ENCODE data around the gene CCDC198. TPM values are rescaled to one million over a fixed set of nuclear protein-coding genes. Genes with fewer than 3 reads are reported as not detected.

The CCDC198 gene
- total RNA-seq, 2 donors from 2014 or later, result not detected

DNA sequence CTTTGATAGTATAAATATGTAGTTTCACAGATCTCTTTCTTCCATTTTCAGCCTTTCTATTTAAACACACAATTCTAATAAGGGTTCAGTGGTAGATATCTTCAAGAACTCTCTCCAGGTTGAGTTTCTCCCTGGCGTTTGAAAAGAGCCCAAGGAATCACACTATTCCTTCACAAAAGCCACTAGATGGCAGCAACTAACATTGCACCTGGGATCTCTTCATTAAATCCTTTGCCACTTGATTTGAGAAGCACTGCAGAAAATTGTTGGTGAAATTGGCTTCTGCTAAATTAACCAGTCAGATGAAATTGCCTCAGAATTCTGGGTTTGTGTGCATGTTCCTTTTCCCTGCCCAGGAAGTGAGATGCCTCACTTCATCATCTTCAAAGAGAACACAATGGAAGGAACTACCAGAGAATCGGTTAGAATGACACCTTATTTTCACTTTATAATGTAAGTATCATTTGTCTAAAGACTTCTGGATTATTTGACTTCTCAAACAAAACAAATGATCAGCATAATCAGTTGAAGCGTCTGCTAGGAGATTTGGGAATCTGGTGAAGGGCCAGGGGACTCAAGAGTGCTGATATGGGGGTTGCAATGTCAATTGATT is 6.8 kb downstream of the CCDC198 start:
- no peak for DNase-seq (ENCODE audit: low spot score)

DNA sequence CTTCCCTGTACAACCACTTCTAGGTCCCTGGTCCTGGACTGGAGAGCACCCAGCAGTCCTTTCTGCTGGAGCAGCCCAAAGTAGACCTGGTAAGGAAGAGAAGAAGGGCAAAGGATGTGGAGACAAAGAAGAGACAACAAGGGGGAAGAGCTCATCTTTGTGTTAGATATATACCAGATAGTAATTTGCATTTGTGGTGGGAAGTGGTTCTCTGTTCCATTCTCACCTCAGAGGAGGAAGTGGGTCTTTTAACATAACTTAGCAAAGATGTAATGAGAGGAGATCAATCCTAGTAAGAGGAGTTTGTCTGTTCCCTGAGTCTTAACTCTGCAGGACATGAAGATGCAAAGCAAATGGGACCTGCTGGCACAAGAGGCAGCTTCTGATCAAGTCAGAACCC is 8.0 kb downstream of the CCDC198 start:
- TF ChIP-seq, protein P1, sequence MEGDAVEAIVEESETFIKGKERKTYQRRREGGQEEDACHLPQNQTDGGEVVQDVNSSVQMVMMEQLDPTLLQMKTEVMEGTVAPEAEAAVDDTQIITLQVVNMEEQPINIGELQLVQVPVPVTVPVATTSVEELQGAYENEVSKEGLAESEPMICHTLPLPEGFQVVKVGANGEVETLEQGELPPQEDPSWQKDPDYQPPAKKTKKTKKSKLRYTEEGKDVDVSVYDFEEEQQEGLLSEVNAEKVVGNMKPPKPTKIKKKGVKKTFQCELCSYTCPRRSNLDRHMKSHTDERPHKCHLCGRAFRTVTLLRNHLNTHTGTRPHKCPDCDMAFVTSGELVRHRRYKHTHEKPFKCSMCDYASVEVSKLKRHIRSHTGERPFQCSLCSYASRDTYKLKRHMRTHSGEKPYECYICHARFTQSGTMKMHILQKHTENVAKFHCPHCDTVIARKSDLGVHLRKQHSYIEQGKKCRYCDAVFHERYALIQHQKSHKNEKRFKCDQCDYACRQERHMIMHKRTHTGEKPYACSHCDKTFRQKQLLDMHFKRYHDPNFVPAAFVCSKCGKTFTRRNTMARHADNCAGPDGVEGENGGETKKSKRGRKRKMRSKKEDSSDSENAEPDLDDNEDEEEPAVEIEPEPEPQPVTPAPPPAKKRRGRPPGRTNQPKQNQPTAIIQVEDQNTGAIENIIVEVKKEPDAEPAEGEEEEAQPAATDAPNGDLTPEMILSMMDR (IDR thresholded peaks at IDR 0.05), result no peak
- H3K27me3 ChIP-seq (replicated peaks; ENCODE audit: insufficient read depth), result no peaks in the 10 kb centered on the region
- H3K4me3 ChIP-seq, result no peak overlapping the region
- ATAC-seq (ENCODE audit: insufficient number of reproducible peaks, low FRiP score, low read depth) (no peak), DNase-seq (ENCODE audit: low spot score) (no peak)
- H3K27ac ChIP-seq, result no peak overlapping the region
- no peaks in the 10 kb centered on the region for H3K36me3 ChIP-seq
- no peaks in the 10 kb centered on the region for H3K4me1 ChIP-seq (ENCODE audit: control insufficient read depth in 1 of 2, low read depth in 2 of 2)
- no peaks in the 10 kb centered on the region for H3K9me3 ChIP-seq

More for the DNA sequence above, 6.8 kb downstream of the CCDC198 start:
- Histone ChIP-seq H3K9me3 (no peaks in the 10 kb centered on the region), H3K36me3 (no peaks in the 10 kb centered on the region), H3K27me3 (replicated peaks; ENCODE audit: insufficient read depth) (no peaks in the 10 kb centered on the region), H3K4me3 (no peak overlapping the region), H3K27ac (no peak overlapping the region), H3K4me1 (ENCODE audit: control insufficient read depth in 1 of 2, low read depth in 2 of 2) (no peaks in the 10 kb centered on the region)
- TF ChIP-seq, protein P1 (IDR thresholded peaks at IDR 0.05), result peak; percentile 43
- no peak for ATAC-seq (ENCODE audit: insufficient number of reproducible peaks, low FRiP score, low read depth)

DNA sequence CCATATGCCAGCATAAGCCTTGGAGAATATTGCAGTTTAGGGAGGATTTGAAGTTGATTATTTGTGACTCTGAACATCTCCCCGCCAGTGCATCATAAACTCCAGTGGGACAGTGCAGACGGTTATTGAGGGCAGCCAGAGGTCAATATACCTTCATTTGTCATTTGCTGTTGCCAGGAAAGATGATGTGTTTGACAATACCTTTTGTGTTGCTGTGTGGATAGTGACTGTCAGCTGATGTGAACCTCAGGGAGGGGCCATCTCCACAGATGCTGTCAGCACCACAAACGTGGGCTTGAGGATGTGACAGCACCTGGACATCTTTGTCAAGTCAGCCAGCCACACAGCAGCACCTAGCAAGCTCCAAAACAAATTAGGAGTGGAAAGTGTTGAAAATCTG is 11.5 kb downstream of the CCDC198 start:
- H3K4me1 ChIP-seq (ENCODE audit: control insufficient read depth in 1 of 2, low read depth in 2 of 2), result no peaks in the 10 kb centered on the region
- DNase-seq (ENCODE audit: low spot score), result no peak

DNA sequence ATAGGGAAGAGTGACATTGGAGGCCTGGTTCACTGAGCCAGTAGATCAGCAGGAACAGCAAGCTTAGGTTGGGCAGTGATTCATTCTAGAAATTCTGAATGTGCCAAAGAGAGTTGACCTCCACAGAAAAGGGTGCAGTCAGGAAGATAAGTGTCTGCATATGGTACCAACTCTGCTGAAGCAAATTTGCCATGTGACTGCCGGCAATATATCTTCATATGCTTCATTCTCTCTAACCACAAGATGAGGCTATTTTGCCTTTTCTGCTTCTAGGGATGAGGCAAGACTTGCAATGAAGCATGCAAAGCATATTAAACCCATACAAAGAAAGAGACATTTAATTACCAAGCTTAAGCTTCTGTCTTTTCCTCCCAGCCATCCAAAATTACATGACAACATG is 13.6 kb downstream of the CCDC198 start:
- Histone ChIP-seq H3K27me3 (replicated peaks; ENCODE audit: insufficient read depth) (no peaks in the 10 kb centered on the region), H3K9me3 (no peaks in the 10 kb centered on the region), H3K36me3 (no peaks in the 10 kb centered on the region), H3K4me3 (no peak overlapping the region), H3K27ac (no peak overlapping the region), H3K4me1 (ENCODE audit: control insufficient read depth in 1 of 2, low read depth in 2 of 2) (no peaks in the 10 kb centered on the region)
- TF ChIP-seq, protein P1 (IDR thresholded peaks at IDR 0.05), result no peak
- ATAC-seq (ENCODE audit: insufficient number of reproducible peaks, low FRiP score, low read depth), result no peak
- DNase-seq (ENCODE audit: low spot score), result no peak

More for the DNA sequence above, 11.5 kb downstream of the CCDC198 start:
- H3K4me3 ChIP-seq, result no peak overlapping the region
- no peaks in the 10 kb centered on the region for H3K27me3 ChIP-seq (replicated peaks; ENCODE audit: insufficient read depth)
- no peak overlapping the region for H3K27ac ChIP-seq
- no peak for ATAC-seq (ENCODE audit: insufficient number of reproducible peaks, low FRiP score, low read depth)
- TF ChIP-seq, protein P1 (IDR thresholded peaks at IDR 0.05), result no peak
- H3K9me3 ChIP-seq, result no peaks in the 10 kb centered on the region
- no peaks in the 10 kb centered on the region for H3K36me3 ChIP-seq

DNA sequence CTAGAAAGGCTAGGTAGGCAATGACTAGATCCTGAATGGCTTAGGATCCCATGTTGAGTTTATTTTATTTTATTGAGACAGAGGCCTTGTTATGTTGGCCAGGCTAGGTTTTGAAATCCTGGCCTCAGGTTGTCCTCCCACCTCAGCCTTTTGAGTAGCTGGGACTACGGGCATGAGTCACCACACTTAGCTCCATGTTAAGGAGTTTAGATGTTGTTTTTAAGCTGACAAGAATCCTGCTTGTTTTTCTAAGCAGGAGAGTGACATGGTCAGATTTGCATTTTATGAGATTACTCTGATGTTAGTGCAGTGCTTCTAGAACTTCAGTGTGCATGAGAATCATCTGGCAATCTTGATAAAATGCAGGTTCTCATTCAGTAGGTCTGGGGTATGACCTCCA is 14.5 kb downstream of the CCDC198 start:
- H3K4me3 ChIP-seq, result no peak overlapping the region
- ATAC-seq (ENCODE audit: insufficient number of reproducible peaks, low FRiP score, low read depth) (no peak), DNase-seq (ENCODE audit: low spot score) (no peak)
- H3K4me1 ChIP-seq (ENCODE audit: control insufficient read depth in 1 of 2, low read depth in 2 of 2), result no peaks in the 10 kb centered on the region
- H3K27me3 ChIP-seq (replicated peaks; ENCODE audit: insufficient read depth), result no peaks in the 10 kb centered on the region
- no peak overlapping the region for H3K27ac ChIP-seq
- no peaks in the 10 kb centered on the region for H3K36me3 ChIP-seq
- no peaks in the 10 kb centered on the region for H3K9me3 ChIP-seq
- TF ChIP-seq, protein P1 (IDR thresholded peaks at IDR 0.05), result no peak

Measured in thoracic aorta (tissue), 2 donors.